OCI-LY7 (cell line): ENCODE results near the gene KATNAL1.

Source experiments
- CTCF ChIP-seq: fragments of 200-600 bp; sonication (generic); conservative IDR thresholded peaks from 2 replicates; pipeline ENCODE4 v1.5.1; 2014; ENCODE audit warnings: mild to moderate bottlenecking, antibody characterized with exemption, low read length, moderate library complexity, mixed read lengths
- EZH2phosphoT487 ChIP-seq: fragments of 200-600 bp; sonication (generic); IDR thresholded peaks from 2 replicates; pipeline ENCODE4 v1.6.1; 2018; ENCODE audit warnings: low read depth, borderline replicate concordance, mild to moderate bottlenecking, mixed run types, antibody characterized with exemption, low read length, moderate library complexity, mixed read lengths

DNA sequence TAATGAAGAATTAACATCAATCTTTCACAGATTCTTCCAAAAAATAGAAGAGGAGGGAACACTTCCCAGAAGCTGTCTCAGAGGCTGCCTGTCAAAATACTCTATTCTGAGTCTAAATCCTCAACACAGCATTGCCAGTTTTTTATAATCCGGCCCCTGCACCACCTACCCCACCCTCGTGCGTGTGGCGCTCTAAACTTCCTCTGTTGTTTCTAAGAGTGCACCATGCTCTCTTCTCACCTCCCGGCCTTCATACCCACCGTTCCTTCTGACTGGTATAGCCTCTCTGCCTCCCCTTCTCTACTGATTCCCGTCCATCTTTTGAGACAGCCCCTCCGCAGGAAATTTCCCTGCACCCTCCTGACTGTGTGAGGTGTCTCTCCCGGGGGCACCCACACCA lies 136.8 kb downstream of the KATNAL1 start:
- TF ChIP-seq CTCF (no peak), EZH2phosphoT487 (no peak)
